Mesendoderm (in vitro differentiated cells): ENCODE data around the gene ZNF428.
"Not testable (repeated sequence)": the region's sequence is repeated elsewhere in the genome, so short reads cannot be mapped to it uniquely, and the experiment has no call there.

ENCODE experiments used
- DNase-seq: peaks from one replicate; pipeline ENCODE4 v3.0.0; 2013
- H2AK5ac ChIP-seq: 2 replicates; pipeline ENCODE4 v1.6.1; 2013; ENCODE audit warnings: low read length, inconsistent platforms
- H2BK120ac ChIP-seq: 2 replicates; pipeline ENCODE4 v1.6.1; 2013; ENCODE audit warnings: low read depth, mild to moderate bottlenecking, low read length, moderate library complexity, mixed read lengths
- H2BK15ac ChIP-seq: replicated peaks from 2 replicates; pipeline ENCODE4 v1.6.1; 2013; ENCODE audit warnings: low read depth, mild to moderate bottlenecking, moderate library complexity
- H2BK5ac ChIP-seq: 2 replicates; pipeline ENCODE4 v1.6.1; 2013; ENCODE audit warnings: low read length, inconsistent platforms
- H3K18ac ChIP-seq: 2 replicates; pipeline ENCODE4 v1.6.1; 2013; ENCODE audit warnings: mild to moderate bottlenecking, low read length, mixed read lengths
- H3K23ac ChIP-seq: one replicate; pipeline ENCODE4 v1.6.1; 2013; ENCODE audit warnings: low read length
- H3K27ac ChIP-seq: 2 replicates; pipeline ENCODE4 v1.5.1; 2013; ENCODE audit warnings: low read depth, mild to moderate bottlenecking, inconsistent platforms, low read length, moderate library complexity
- H3K27me3 ChIP-seq: 2 replicates; pipeline ENCODE4 v1.6.1; 2013; ENCODE audit warnings: low read length, control low read depth, mild to moderate bottlenecking, inconsistent platforms; ENCODE audit not compliant: insufficient read depth, poor library complexity
- H3K36me3 ChIP-seq: 2 replicates; pipeline ENCODE4 v1.6.1; 2013; ENCODE audit warnings: low read length, inconsistent platforms; ENCODE audit not compliant: control insufficient read depth, insufficient read depth
- H3K4ac ChIP-seq: one replicate; pipeline ENCODE4 v1.6.1; 2013; ENCODE audit warnings: low read depth, mild to moderate bottlenecking, low read length, moderate library complexity
- H3K4me1 ChIP-seq: 2 replicates; pipeline ENCODE4 v1.6.1; 2013; ENCODE audit warnings: low read depth, low read length, inconsistent platforms; ENCODE audit not compliant: control insufficient read depth
- H3K4me2 ChIP-seq: 2 replicates; pipeline ENCODE4 v1.6.1; 2013; ENCODE audit warnings: low read length
- H3K4me3 ChIP-seq: 2 replicates; pipeline ENCODE4 v1.5.1; 2013; ENCODE audit warnings: mild to moderate bottlenecking, low read length
- H3K56ac ChIP-seq: one replicate; pipeline ENCODE4 v1.6.1; 2013; ENCODE audit warnings: low read length
- H3K79me1 ChIP-seq: 2 replicates; pipeline ENCODE4 v1.6.1; 2013; ENCODE audit warnings: low read length, inconsistent platforms
- H3K79me2 ChIP-seq: 2 replicates; pipeline ENCODE4 v1.6.1; 2013; ENCODE audit warnings: mild to moderate bottlenecking, low read length; ENCODE audit not compliant: control insufficient read depth, insufficient read depth
- H3K9ac ChIP-seq: 2 replicates; pipeline ENCODE4 v1.6.1; 2013; ENCODE audit warnings: low read length, inconsistent platforms
- H4K5ac ChIP-seq: one replicate; pipeline ENCODE4 v1.6.1; 2013; ENCODE audit warnings: low read length
- H4K8ac ChIP-seq: one replicate; pipeline ENCODE4 v1.6.1; 2013; ENCODE audit warnings: low read depth, mild to moderate bottlenecking, control low read depth, low read length, moderate library complexity
- WGBS: extraction: QIAGEN DNeasy Blood & Tissue Kit; methylation state at CpG from one replicate; pipeline ENCODE4 v1.1.7; 2013; ENCODE audit warnings: low lambda C conversion rate, missing lambda C conversion rate; ENCODE audit not compliant: insufficient coverage; ENCODE audit errors: extremely low coverage; 5-methylcytosine and 5-hydroxymethylcytosine counted together

Gene ZNF428

DNA sequence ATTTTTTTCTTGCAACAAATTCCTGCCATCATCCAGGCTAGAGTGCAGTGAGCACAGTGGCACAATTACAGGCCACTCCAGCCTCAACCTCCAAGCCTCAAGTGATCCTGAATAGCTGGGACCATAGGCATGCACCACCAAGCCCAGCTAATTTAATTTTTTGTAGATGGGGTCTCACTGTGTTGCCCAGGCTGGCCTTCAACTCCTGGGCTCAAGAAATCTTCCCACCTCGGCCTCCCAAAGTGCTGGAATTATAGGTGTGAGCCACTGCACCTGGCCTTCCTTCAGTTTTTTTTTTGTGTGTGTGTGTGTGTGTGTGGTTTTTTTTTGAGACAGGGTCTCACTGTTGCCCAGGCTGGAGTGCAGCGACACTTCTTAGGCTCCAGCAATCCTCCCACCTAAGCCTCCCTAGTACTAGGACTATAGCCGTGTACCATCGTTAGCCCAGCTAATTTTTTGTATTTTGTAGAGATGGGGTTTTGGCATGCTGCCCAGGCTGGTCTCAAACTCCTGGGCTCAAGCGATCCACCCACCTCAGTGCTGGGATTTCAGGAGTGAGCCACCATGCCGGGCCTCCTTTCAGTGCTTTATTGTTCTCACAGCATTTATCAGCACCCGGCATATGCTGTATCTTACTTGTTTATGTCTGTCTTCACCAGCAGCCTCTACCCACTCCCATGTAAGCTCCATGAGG lies 13.4 kb downstream of the ZNF428 start:
- no peaks in the 10 kb centered on the region for H3K79me1 ChIP-seq
- no peak overlapping the region for H3K23ac ChIP-seq
- no peak overlapping the region for H2BK5ac ChIP-seq
- H2BK120ac ChIP-seq: no peak overlapping the region
- no peak overlapping the region for H3K4me2 ChIP-seq
- H3K79me2 ChIP-seq: no peaks in the 10 kb centered on the region
- H3K9ac ChIP-seq: no peak overlapping the region
- H3K56ac ChIP-seq: no peak overlapping the region
- H4K5ac ChIP-seq: no peak overlapping the region
- H2AK5ac ChIP-seq: no peak overlapping the region
- H3K36me3 ChIP-seq: no peaks in the 10 kb centered on the region
- no peak overlapping the region for H3K4me3 ChIP-seq
- DNase-seq: no peak
- no peaks in the 10 kb centered on the region for H3K4me1 ChIP-seq
- H2BK15ac ChIP-seq: no peak overlapping the region
- no CpG with 5 or more reads among the region's 7 CpGs for WGBS
- H3K4ac ChIP-seq: no peak overlapping the region
- no peaks in the 10 kb centered on the region for H3K27me3 ChIP-seq
- H3K18ac ChIP-seq: no peak overlapping the region
- H4K8ac ChIP-seq: no peak overlapping the region
- no peak overlapping the region for H3K27ac ChIP-seq

DNA sequence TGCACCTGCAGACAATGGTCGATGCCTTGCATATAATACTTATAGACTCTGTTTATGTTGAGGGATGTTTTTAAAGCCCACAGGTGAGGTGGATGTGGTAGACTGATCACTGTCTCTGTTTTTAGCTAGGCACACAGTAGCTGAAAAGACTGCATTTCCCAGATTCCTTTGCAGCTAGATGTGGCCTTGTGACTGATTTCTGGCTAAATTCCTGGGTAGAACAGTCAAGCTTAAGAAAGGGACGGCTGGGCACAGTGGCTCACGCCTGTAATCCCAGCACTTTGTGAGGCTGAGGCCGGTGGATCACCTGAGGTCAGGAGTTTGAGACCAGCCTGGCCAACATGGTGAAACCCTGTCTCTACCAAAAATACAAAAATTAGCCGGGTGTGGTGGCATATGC lies 19.1 kb downstream of the ZNF428 start:
- Histone ChIP-seq H3K79me1 (peaks cover 11% of the 10 kb centered on the region), H3K79me2 (peaks cover 17% of the 10 kb centered on the region)
- H2BK5ac ChIP-seq, H3K27ac ChIP-seq, H3K18ac ChIP-seq, H3K4ac ChIP-seq, H2AK5ac ChIP-seq, H3K23ac ChIP-seq, DNase-seq, H4K5ac ChIP-seq, H3K27me3 ChIP-seq, H3K56ac ChIP-seq, H3K36me3 ChIP-seq, H3K9ac ChIP-seq, H3K4me1 ChIP-seq, H4K8ac ChIP-seq, H3K4me3 ChIP-seq, H2BK120ac ChIP-seq, H2BK15ac ChIP-seq, H3K4me2 ChIP-seq: not testable (repeated sequence)
- no CpG with 5 or more reads among the region's 5 CpGs for WGBS

DNA sequence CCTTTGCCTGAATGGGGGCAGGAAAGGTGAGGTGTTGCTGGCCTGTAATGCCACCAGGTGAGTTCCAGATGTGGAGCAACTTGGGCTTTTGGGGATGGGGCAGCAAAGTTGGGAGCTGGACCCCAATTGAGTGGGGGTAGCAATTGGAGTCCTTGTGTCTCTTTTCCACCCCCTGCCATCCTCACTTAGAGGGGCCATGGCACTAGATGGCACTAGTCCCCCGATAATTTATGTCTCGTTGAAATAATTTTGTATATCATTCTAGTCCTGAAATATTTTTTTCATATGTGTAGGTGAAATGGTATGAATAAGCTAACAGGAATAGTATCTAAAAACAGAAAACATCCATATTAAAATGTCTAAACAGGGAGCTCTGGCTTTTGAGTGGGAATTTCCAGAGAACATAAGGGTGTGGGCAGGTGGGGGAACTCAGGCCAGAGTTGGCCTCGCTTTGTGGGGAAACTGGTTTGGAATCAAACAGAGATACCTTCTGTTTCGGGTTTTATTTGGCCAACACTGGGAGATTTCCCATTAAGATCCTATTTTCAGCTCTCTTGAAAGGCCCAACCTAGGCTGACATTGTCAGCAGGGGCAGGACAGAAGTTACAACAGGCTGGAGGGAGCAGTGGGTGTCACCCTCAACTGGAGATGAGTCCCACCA lies 19.7 kb downstream of the ZNF428 start:
- peaks cover 17% of the 10 kb centered on the region for H3K79me2 ChIP-seq
- H2BK5ac ChIP-seq: no peak overlapping the region
- no peak overlapping the region for H4K8ac ChIP-seq
- H4K5ac ChIP-seq: no peak overlapping the region
- no peak overlapping the region for H3K18ac ChIP-seq
- no peak overlapping the region for H3K56ac ChIP-seq
- H3K23ac ChIP-seq: no peak overlapping the region
- no peak overlapping the region for H3K4ac ChIP-seq
- no CpG with 5 or more reads among the region's 4 CpGs for WGBS
- H3K27me3 ChIP-seq: no peaks in the 10 kb centered on the region
- no peak for DNase-seq
- H2BK15ac ChIP-seq: no peak overlapping the region
- no peaks in the 10 kb centered on the region for H3K36me3 ChIP-seq
- H3K27ac ChIP-seq: no peak overlapping the region
- H3K4me1 ChIP-seq: peaks cover 1% of the 10 kb centered on the region
- H3K9ac ChIP-seq: no peak overlapping the region
- H2AK5ac ChIP-seq: no peak overlapping the region
- H3K79me1 ChIP-seq: peaks cover 11% of the 10 kb centered on the region
- H3K4me3 ChIP-seq: no peak overlapping the region
- no peak overlapping the region for H3K4me2 ChIP-seq
- no peak overlapping the region for H2BK120ac ChIP-seq

DNA sequence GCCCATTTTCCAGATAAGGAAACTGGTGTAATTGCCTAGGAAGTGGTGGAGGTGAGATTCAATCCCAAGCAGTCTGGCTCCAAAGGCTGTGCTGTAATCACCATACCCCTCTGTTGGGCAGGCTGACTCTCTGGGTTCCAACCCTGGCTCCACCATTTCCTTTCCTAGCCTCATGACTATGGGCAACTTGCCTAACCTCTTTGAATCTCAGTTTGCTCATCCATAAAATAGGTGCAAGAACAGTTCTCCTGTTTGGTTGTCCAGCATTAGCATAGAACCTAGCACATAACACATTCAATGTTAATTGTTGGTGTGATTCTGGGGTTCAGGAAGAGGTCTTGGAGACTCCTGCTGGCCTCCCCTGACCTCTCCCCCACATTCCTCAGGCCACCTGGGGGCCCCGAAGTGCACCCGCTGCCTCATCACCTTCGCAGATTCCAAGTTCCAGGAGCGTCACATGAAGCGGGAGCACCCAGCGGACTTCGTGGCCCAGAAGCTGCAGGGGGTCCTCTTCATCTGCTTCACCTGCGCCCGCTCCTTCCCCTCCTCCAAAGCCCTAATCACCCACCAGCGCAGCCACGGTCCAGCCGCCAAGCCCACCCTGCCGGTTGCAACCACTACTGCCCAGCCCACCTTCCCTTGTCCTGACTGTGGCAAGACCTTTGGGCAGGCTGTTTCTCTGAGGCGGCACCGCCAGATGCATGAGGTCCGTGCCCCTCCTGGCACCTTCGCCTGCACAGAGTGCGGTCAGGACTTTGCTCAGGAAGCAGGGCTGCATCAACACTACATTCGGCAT lies 20.8 kb downstream of the ZNF428 start:
- H2BK5ac ChIP-seq: no peak overlapping the region
- no peaks in the 10 kb centered on the region for H3K36me3 ChIP-seq
- H3K9ac ChIP-seq: no peak overlapping the region
- no peak overlapping the region for H3K27ac ChIP-seq
- no peak overlapping the region for H4K5ac ChIP-seq
- peaks cover 12% of the 10 kb centered on the region for H3K79me1 ChIP-seq
- no CpG with 5 or more reads among the region's 19 CpGs for WGBS
- H2AK5ac ChIP-seq: no peak overlapping the region
- H3K27me3 ChIP-seq: no peaks in the 10 kb centered on the region
- no peak overlapping the region for H3K23ac ChIP-seq
- peaks cover 17% of the 10 kb centered on the region for H3K79me2 ChIP-seq
- no peak overlapping the region for H2BK120ac ChIP-seq
- no peak overlapping the region for H3K4ac ChIP-seq
- peaks cover 1% of the 10 kb centered on the region for H3K4me1 ChIP-seq
- H3K56ac ChIP-seq: no peak overlapping the region
- no peak overlapping the region for H3K4me3 ChIP-seq
- H3K18ac ChIP-seq: no peak overlapping the region
- H4K8ac ChIP-seq: no peak overlapping the region
- H3K4me2 ChIP-seq: no peak overlapping the region
- no peak for DNase-seq
- H2BK15ac ChIP-seq: no peak overlapping the region

DNA sequence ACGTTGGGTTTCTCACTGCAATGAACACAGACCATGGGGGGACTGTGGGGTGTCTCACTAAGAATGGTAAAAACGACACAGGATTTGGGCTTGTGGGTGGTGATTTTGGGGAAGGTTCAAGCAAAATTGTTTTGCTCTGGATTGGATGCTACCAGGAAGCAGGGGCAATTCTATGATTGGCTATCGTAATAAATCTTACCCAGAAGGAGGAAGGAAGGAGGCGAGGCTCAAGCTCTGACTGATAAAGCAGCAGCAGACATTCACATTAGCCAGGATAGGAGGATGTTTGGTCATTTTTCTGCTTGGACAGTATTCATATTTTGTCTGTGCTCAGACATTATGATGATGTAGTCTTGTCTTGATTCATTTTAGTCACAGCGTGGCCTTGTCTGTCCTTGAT lies 21.6 kb downstream of the ZNF428 start:
- H4K8ac ChIP-seq: no peak overlapping the region
- H3K9ac ChIP-seq: peak overlapping the region; percentile 13
- H3K79me2 ChIP-seq: peaks cover 17% of the 10 kb centered on the region
- peak overlapping the region; percentile 38 for H3K56ac ChIP-seq
- H2BK5ac ChIP-seq: no peak overlapping the region
- H3K4me1 ChIP-seq: peaks cover 1% of the 10 kb centered on the region
- no peak overlapping the region for H2BK15ac ChIP-seq
- H3K79me1 ChIP-seq: peaks cover 16% of the 10 kb centered on the region
- no peak overlapping the region for H3K27ac ChIP-seq
- no peak overlapping the region for H3K4me3 ChIP-seq
- H4K5ac ChIP-seq: no peak overlapping the region
- no peak overlapping the region for H3K4me2 ChIP-seq
- no peak overlapping the region for H3K18ac ChIP-seq
- H3K36me3 ChIP-seq: no peaks in the 10 kb centered on the region
- no peak for DNase-seq
- no peak overlapping the region for H2BK120ac ChIP-seq
- no peak overlapping the region for H3K4ac ChIP-seq
- no peaks in the 10 kb centered on the region for H3K27me3 ChIP-seq
- no CpG with 5 or more reads among the region's 5 CpGs for WGBS
- no peak overlapping the region for H3K23ac ChIP-seq
- no peak overlapping the region for H2AK5ac ChIP-seq
